Measurements from ENCODE around the gene MALRD1.

MALRD1 gene

DNA sequence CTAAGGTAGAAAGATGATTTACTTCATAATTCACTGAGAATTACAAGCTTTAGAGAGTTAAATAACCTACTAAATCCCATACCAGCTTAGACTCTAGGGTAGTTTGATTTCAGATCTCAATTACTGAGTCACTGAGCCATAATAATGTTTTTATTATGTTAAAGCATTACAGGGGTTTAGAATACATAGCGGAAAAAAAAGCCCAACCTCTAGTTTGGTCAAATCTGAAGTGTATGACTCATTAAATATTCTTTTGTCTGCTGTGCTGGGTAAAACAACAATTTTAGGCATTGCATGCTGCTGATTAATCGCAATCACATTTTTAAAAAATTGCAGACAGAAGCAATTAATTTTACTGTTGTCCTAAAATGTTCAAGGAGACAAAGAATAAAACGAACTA lies 48.5 kb downstream of the MALRD1 start:
- no peak for DNase-seq (ENCODE audit: low read depth)
- TF ChIP-seq, protein P1, sequence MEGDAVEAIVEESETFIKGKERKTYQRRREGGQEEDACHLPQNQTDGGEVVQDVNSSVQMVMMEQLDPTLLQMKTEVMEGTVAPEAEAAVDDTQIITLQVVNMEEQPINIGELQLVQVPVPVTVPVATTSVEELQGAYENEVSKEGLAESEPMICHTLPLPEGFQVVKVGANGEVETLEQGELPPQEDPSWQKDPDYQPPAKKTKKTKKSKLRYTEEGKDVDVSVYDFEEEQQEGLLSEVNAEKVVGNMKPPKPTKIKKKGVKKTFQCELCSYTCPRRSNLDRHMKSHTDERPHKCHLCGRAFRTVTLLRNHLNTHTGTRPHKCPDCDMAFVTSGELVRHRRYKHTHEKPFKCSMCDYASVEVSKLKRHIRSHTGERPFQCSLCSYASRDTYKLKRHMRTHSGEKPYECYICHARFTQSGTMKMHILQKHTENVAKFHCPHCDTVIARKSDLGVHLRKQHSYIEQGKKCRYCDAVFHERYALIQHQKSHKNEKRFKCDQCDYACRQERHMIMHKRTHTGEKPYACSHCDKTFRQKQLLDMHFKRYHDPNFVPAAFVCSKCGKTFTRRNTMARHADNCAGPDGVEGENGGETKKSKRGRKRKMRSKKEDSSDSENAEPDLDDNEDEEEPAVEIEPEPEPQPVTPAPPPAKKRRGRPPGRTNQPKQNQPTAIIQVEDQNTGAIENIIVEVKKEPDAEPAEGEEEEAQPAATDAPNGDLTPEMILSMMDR (IDR thresholded peaks at IDR 0.05; ENCODE audit: insufficient read depth, low read depth, low read length, missing control alignments) = no peak
- H3K4me3 ChIP-seq (ENCODE audit: low read depth, low read length) = no peak overlapping the region

DNA sequence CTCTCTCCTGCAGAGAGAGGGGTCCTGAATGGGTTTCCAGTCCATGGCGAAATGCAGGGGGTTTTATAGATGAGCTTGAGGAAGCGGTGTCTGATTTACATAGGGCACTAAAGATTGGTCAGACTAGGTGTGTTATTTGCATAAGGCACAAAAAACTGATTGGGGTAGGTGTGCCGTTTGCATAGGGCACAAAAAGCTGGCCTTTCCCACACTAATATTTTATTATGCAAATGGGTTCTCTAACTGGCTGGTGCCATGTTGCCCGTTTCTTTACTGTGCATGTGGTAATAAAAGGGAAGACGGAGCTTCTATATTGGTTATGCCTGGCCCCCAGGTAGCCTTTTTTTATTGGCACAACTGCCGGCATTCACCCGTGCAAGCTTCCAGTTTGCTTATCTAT lies 50.2 kb downstream of the MALRD1 start:
- TF ChIP-seq, protein P1 (IDR thresholded peaks at IDR 0.05; ENCODE audit: insufficient read depth, low read depth, low read length, missing control alignments) = no peak
- no peak overlapping the region for H3K4me3 ChIP-seq (ENCODE audit: low read depth, low read length)
- DNase-seq (ENCODE audit: low read depth) = no peak

DNA sequence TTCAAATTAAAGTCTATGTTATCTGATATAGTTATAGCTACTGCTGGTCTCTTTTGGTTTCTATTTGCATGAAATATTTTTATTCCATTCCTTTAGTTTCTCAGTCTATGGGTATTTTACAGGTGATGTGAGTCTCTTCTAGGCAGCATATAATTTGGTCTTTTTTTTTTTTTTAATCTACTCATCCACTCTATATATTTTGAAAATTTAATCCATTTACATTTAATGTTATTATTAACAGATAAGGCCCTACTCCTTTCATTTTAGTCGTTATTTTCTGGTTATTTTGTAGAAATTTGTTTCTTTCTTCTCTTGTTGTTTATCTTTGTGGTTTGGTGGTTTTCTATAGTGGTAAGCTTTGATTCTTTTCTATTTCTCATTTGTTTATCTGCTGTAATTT lies 58.8 kb downstream of the MALRD1 start:
- DNase-seq (ENCODE audit: low read depth) = no peak
- H3K4me3 ChIP-seq (ENCODE audit: low read depth, low read length) = no peak overlapping the region
- TF ChIP-seq, protein P1 (IDR thresholded peaks at IDR 0.05; ENCODE audit: insufficient read depth, low read depth, low read length, missing control alignments) = no peak

DNA sequence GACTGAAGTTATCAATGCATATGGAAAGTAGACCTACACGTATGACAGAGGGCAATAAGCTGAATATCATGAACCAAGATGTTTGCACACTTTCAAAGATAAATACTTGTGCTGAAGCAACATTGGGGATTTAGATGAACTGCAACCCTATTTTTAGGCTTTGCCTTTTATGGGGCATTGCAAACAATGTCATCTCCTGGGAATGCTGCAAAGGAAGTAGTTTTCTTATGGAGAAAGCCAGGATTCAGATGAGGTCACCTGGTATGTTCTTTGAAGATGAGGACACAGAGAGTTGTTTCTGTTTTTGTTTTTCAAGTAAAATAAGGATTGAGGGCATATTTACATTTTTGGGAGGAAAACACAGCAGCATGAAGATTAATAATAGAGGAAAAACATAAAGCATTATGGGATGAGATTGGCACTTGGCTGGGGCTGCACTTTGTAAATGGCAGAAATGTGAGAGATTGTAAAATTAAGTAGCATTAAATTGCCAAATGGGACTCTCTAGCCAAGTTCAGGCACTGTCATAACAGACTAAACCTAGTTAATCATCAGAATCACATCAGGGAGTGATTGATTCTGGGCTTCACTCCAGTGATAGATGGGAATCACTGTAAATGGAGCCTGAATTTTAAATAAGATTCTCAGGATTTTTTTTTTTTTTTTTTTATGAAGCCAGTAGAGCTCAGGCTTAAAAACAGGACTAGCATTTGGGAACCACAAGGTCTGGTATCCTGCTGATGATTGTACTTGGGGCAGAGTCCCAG lies 63.1 kb downstream of the MALRD1 start:
- no peak overlapping the region for H3K4me3 ChIP-seq (ENCODE audit: low read depth, low read length)
- DNase-seq (ENCODE audit: low read depth) = no peak
- TF ChIP-seq, protein P1 (IDR thresholded peaks at IDR 0.05; ENCODE audit: insufficient read depth, low read depth, low read length, missing control alignments) = no peak

DNA sequence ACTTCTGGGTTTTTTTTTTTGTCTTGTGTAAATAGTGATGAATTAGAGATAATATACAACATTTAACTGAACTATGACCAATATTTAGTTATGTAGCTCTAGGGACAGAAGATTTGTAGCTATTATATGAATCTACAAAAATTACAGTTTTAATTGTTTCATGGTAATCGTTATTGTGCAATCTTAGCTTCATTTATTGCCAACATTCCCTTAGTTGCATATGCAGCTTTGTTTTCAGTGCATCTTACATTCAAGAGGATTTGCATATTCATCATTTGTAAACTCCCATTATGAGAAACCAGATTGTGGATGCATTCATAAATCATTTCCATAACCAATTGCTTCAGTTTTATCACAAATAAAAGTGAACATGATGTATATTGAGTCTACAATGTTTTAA lies 68.8 kb downstream of the MALRD1 start:
- H3K4me3 ChIP-seq (ENCODE audit: low read depth, low read length) = no peak overlapping the region
- DNase-seq (ENCODE audit: low read depth) = no peak
- TF ChIP-seq, protein P1 (IDR thresholded peaks at IDR 0.05; ENCODE audit: insufficient read depth, low read depth, low read length, missing control alignments) = no peak

DNA sequence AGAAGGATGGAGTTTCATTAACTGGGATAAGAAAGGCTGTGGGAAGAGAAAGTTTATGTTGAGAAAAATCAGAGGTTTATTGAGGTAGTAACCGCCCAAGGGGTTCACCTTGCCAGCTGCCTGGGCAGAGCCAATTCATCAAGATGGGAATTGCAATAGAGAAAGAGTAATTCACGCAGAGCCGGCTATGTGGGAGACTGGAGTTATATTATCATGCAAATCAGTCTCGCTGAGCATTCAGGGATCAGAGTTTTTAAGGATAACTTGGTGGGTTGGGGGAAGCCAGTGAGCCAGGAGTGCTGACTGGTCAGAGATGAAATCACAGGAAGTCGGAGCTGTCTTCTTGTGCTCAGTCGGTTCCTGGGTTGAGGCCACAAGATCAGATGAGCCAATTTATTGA lies 70.6 kb downstream of the MALRD1 start:
- no peak overlapping the region for H3K4me3 ChIP-seq (ENCODE audit: low read depth, low read length)
- DNase-seq (ENCODE audit: low read depth) = no peak
- TF ChIP-seq, protein P1 (IDR thresholded peaks at IDR 0.05; ENCODE audit: insufficient read depth, low read depth, low read length, missing control alignments) = no peak

DNA sequence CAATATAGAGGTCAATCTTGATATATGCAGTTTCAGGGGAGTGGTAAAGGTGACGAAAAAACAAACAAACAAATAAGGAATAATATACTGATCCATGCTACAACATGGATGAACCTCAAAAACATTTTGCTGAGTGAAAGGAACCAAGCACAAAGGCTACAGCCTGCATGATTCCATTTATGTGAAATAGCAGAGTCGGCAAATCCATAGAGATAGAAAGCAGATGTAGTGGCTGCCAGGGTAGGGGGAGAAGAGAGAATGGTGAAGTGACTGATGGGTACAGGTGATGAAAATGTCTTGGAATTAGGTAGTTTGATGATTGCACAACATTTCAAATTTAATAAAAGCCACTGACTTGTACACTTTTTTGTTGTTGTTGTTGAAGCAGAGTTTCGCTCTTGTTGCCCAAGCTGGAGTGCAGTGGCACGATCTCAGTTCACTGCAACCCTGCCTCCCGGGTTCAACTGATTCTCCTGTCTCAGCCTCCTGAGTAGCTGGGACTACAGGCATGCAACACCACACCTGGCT lies 71.8 kb downstream of the MALRD1 start:
- no peak overlapping the region for H3K4me3 ChIP-seq (ENCODE audit: low read depth, low read length)
- TF ChIP-seq, protein P1 (IDR thresholded peaks at IDR 0.05; ENCODE audit: insufficient read depth, low read depth, low read length, missing control alignments) = no peak
- DNase-seq (ENCODE audit: low read depth) = no peak

All from GM12865 (cell line).